A673 (cell line): ENCODE results near the gene MEX3C. TPM values are rescaled to one million over a fixed set of nuclear protein-coding genes. Genes with fewer than 3 reads are reported as not detected.

Experiments used
- BruUV-seq: library from RNA; stranded (reverse); fragments of 400-500 nt; replicated peaks from 2 replicates; lab custom pipeline; 2021; lab: Mats Ljungman, UMichigan
- CTCF ChIA-PET: fragments of 300-600 bp; sonication (Branson Sonifier 250); formaldehyde crosslinking; loops from one replicate; lab custom pipeline; 2022; ENCODE audit warnings: antibody characterized with exemption; lab: Charles Lee
- POLR2A ChIA-PET: fragments of 300-600 bp; sonication (Branson Sonifier 250); formaldehyde crosslinking; loops from one replicate; lab custom pipeline; 2022; ENCODE audit warnings: antibody characterized with exemption; ENCODE audit not compliant: low non-redundant PET; lab: Charles Lee
- DNase-seq: peaks from one replicate; pipeline ENCODE4 v3.0.0-alpha.2; 2015; ENCODE audit warnings: low spot score
- H3K27ac ChIP-seq: fragments of 200-600 bp; sonication (generic); 2 replicates; pipeline ENCODE4 v1.5.1; 2016; ENCODE audit warnings: mixed run types, low read depth, mild to moderate bottlenecking, mixed read lengths, antibody characterized with exemption, low read length; ENCODE audit not compliant: poor library complexity, severe bottlenecking
- H3K27me3 ChIP-seq: fragments of 200-600 bp; sonication (generic); replicated peaks from 2 replicates; pipeline ENCODE4 v1.6.1; 2017; ENCODE audit warnings: mixed run types, low read depth, mild to moderate bottlenecking, mixed read lengths, antibody characterized with exemption, low read length; ENCODE audit not compliant: insufficient read depth, poor library complexity
- H3K36me3 ChIP-seq: fragments of 200-600 bp; sonication (generic); 2 replicates; pipeline ENCODE4 v1.6.1; 2016; ENCODE audit warnings: mixed run types, mild to moderate bottlenecking, mixed read lengths, antibody characterized with exemption, low read length; ENCODE audit not compliant: insufficient read depth, poor library complexity, severe bottlenecking
- H3K4me1 ChIP-seq: fragments of 200-600 bp; sonication (generic); 2 replicates; pipeline ENCODE4 v1.6.1; 2017; ENCODE audit warnings: mixed run types, mild to moderate bottlenecking, mixed read lengths, antibody characterized with exemption, low read length; ENCODE audit not compliant: insufficient read depth, poor library complexity, severe bottlenecking
- H3K4me3 ChIP-seq: fragments of 200-600 bp; sonication (generic); 2 replicates; pipeline ENCODE4 v1.5.1; 2016; ENCODE audit warnings: low read depth, mixed run types, mild to moderate bottlenecking, mixed read lengths, low read length; ENCODE audit not compliant: poor library complexity, severe bottlenecking
- H3K9me3 ChIP-seq: fragments of 200-600 bp; sonication (generic); 2 replicates; pipeline ENCODE4 v1.6.1; 2016; ENCODE audit warnings: mixed run types, low read depth, mild to moderate bottlenecking, mixed read lengths, antibody characterized with exemption, low read length; ENCODE audit not compliant: poor library complexity, severe bottlenecking
- CTCF ChIP-seq: fragments of 300-800, 200-600 bp; sonication (generic); conservative IDR thresholded peaks from 2 replicates; pipeline ENCODE4 v1.5.1; 2017; ENCODE audit warnings: low read depth, mild to moderate bottlenecking, antibody characterized with exemption, low read length, moderate library complexity, mixed read lengths
- EZH2 ChIP-seq: fragments of 200-600 bp; sonication (generic); IDR thresholded peaks from 2 replicates; pipeline ENCODE4 v1.6.1; 2017; ENCODE audit warnings: borderline replicate concordance, low read depth, mild to moderate bottlenecking, mixed read lengths, antibody characterized with exemption, low read length; ENCODE audit not compliant: poor library complexity, severe bottlenecking
- intact Hi-C: fragments of 100-400 bp; cut with micrococcal nuclease; formaldehyde crosslinking; loops from one replicate; pipeline ENCODE4 v1.10.0; 2022; ENCODE audit not compliant: unreplicated experiment
- total RNA-seq: library from RNA; stranded (reverse); gene quantifications from 2 replicates; pipeline ENCODE4 v1.2.3, GENCODE V29; 2021

The MEX3C gene
- total RNA-seq, 1 experiment from 2014 or later = 60.2 TPM

GRCh38 chr18:51183372-51184090 is 13.9 kb downstream of the MEX3C start:
- no peak for TF ChIP-seq CTCF
- TF ChIP-seq EZH2 = no peak
- Histone ChIP-seq H3K36me3 (no peaks in the 10 kb centered on the region), H3K27ac (no peak overlapping the region), H3K27me3 (no peaks in the 10 kb centered on the region), H3K4me1 (no peaks in the 10 kb centered on the region), H3K4me3 (no peak overlapping the region), H3K9me3 (no peaks in the 10 kb centered on the region)
- CTCF ChIA-PET = no interaction called here
- intact Hi-C loops = no loop called here
- no TSS peak for BruUV-seq
- no peak for DNase-seq
- POLR2A ChIA-PET = no interaction called here

GRCh38 chr18:51182824-51183223 is 14.7 kb downstream of the MEX3C start:
- no TSS peak for BruUV-seq
- no peak overlapping the region for H3K4me3 ChIP-seq

GRCh38 chr18:51171625-51172259 is 25.7 kb downstream of the MEX3C start:
- POLR2A ChIA-PET = no interaction called here
- peak; percentile 12 for DNase-seq
- intact Hi-C loops = no loop called here
- Histone ChIP-seq H3K4me1 (peaks cover 21% of the 10 kb centered on the region), H3K27me3 (no peaks in the 10 kb centered on the region), H3K9me3 (no peaks in the 10 kb centered on the region), H3K36me3 (peaks cover 16% of the 10 kb centered on the region), H3K27ac (no peak overlapping the region), H3K4me3 (no peak overlapping the region)
- TF ChIP-seq EZH2 (no peak), CTCF (no peak)
- no TSS peak for BruUV-seq
- CTCF ChIA-PET = interaction anchor here (0.7 kb wide), 1 partner anchor 104 kb away, joined by 3 read pairs; no protein-coding TSS in a partner anchor

More at GRCh38 chr18:51182824-51183223, 14.7 kb downstream of the MEX3C start:
- Histone ChIP-seq H3K4me1 (no peaks in the 10 kb centered on the region), H3K27me3 (no peaks in the 10 kb centered on the region), H3K9me3 (no peaks in the 10 kb centered on the region), H3K27ac (no peak overlapping the region), H3K36me3 (no peaks in the 10 kb centered on the region)
- TF ChIP-seq EZH2 (no peak), CTCF (no peak)
- ChIA-PET CTCF (no interaction called here), POLR2A (no interaction called here)
- intact Hi-C loops = no loop called here
- no peak for DNase-seq
